ENCODE results near the gene GTF3C6.

- TF ChIP-seq POLR2AphosphoS5 (IDR thresholded peaks at IDR 0.05; ENCODE audit: low read depth, low read length) (no peak), FOXP2 (optimal IDR thresholded peaks at IDR 0.05; ENCODE audit: borderline replicate concordance, extremely low read depth, extremely low read length, insufficient read depth) (no peak), TAF1 (IDR thresholded peaks at IDR 0.05; ENCODE audit: borderline replicate concordance, insufficient read depth, low read length) (no peak), REST (IDR thresholded peaks at IDR 0.05; ENCODE audit: insufficient read depth in 1 of 2, low read depth in 2 of 2, low read length in 2 of 2) (no peak)
These were observed 22.7 kb downstream of the GTF3C6 start for GRCh38 chr6:110981202-110981600.
